Measurements from ENCODE around the gene RPS19BP1. TPM values are rescaled to one million over a fixed set of nuclear protein-coding genes. Genes with fewer than 3 reads are reported as not detected.
"Not testable (repeated sequence)": the region's sequence is repeated elsewhere in the genome, so short reads cannot be mapped to it uniquely, and the experiment has no call there.

The RPS19BP1 gene
- total RNA-seq, 1 donor from 2014 or later, result 43.7 TPM

DNA sequence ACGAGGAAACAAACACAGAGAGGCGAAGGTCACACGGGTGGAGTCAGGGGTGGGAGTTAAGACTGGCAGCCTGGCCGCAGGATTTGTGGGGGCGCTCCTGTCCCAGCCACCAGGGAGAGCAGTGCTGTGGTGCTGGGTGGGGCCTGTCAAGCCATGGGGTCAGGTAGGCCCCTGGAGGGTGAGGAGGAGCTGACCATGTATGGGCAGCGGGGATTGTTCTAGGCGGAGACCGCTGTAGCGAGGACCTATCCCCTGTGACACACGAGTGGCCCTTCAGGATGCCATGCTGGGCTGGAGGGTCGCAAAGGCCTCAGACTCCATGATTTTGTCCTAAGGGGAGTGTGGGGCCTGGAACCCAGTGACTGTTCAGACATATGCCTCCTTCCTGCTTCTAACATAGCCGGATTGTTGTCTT lies 1.6 kb upstream of the RPS19BP1 start:
- no peak for DNase-seq (ENCODE audit: low spot score)
- intact Hi-C loops (cut with DNase I), result loop anchor here (2.0 to 5.0 kb wide), 3 partner anchors 491 to 813 kb away; partner anchors contain the start of gene ADSL

DNA sequence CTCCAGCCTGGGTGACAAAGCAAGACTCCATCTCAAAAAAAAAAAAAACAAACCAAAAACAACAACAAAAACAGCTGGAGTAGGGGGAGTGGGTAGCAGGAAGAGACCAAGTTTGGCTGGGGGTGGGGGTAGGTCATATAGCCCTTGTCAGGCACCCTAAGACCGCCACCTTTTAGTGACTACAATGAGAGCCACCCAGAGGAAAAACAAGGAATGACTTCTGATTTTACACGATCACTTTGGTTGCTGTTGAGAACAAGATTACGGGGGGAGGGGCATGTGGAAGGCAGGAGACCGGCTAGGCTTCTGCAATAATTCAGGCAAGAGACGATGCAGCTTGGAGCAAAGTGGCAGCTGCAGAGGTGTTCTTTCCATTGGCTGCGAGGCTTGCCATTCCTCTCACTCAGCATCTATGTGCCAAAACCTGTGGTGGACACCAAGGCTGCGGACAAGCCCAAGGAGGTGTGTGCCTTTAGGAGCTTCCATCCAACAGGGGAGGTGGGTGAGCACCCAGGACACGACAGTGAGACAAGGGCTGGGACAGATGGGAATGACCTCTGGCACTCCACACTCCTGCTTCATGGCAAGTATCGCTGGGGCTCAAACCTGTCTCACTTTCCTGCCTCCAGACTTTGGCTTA lies 1.7 kb downstream of the RPS19BP1 start:
- intact Hi-C loops (cut with DNase I), result loop anchor here (5.0 kb wide), 1 partner anchor 816 kb away; the partner anchor contains the start of gene ADSL

DNA sequence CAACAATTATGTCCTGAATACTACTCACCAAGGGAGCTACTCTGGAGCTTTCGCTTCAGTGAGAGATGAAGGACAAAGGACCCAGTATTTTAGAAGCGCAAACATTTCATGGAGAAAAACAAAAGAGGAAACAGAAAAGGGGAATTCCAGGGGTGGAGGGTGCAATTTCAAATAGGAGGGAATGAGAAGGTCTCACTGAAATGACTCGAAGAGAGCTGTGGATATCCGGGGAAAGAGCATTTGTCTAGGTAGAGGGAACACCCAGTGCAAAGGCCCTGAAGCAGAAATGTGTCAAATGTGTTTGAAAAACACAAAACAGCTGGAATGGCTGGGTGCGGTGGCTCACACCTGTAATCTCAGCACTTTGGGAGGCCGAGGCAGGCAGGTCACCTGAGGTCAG lies 2.4 kb downstream of the RPS19BP1 start:
- DNase-seq (ENCODE audit: low spot score), result no peak
- intact Hi-C loops (cut with DNase I), result loop anchor here (5.0 kb wide), 1 partner anchor 817 kb away; the partner anchor contains the start of gene ADSL

More for the DNA sequence above, 1.7 kb downstream of the RPS19BP1 start:
- DNase-seq (ENCODE audit: low spot score), result no peak

DNA sequence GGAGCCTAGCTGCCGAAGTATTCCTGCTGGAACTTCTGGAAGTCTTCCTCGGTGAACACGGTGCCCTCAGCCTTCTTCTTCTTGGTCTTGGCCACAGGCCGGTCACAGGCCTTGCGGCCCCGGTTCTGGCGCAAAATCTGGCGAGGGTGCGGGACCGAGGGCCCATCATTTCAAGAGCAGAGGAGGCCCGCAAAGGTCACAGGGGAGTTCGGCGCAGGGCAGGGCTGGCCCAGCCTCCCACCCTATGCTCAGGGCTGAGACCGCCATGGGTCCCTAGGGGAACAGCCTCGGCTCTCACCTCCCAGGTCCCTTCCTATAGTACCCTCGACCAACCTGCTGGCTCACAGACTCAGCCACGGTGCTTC lies 3.1 kb downstream of the RPS19BP1 start:
- DNase-seq (ENCODE audit: low spot score), result no peak
- intact Hi-C loops (cut with DNase I), result loop anchor here (2.0 to 10.0 kb wide), 2 partner anchors 131 to 655 kb away; partner anchors contain the start of genes CBX6 and TAB1

DNA sequence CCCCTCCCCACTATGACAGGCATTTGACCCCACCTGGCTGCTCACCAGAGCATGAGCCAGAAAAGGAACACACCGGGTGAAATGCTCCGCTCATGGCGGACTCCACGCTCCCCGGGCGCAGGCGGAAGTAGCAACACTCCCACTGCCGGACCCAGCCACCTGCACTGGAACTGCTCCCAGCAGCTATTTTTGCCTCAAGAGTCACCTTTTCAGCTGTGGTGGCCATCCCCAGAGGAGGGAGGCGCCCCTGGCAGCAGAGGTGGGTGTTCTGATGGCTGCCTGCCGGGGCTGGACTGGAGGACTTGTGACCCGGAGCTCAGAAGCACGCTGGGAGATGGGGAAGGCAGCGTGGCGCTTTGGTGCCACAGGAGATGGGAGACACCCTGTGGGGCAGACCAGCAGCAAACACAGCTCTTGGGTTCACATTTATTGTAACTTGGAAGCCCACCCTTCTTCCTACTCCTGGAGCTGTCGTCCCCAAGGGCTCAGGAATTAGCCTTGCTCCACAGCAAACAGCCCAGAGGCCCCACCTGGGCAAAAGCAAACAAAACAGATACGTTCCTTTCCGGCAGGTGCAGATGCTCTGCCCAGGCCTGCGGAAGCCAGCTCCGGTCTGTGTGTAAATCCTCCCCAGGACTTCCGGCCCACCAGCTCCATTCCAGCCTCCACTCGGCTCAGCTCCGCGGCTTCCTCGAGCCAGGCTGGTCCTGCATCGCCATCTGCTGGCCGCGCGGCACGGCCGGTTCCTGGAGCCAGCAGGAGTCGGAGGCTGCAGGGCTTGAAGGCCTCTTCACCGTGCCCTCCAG lies 3.7 kb downstream of the RPS19BP1 start:
- intact Hi-C loops (cut with DNase I), result loop anchor here (2.0 to 10.0 kb wide), 2 partner anchors 130 to 654 kb away; partner anchors contain the start of genes CBX6 and TAB1
- peak; percentile 95 for DNase-seq (ENCODE audit: low spot score)

DNA sequence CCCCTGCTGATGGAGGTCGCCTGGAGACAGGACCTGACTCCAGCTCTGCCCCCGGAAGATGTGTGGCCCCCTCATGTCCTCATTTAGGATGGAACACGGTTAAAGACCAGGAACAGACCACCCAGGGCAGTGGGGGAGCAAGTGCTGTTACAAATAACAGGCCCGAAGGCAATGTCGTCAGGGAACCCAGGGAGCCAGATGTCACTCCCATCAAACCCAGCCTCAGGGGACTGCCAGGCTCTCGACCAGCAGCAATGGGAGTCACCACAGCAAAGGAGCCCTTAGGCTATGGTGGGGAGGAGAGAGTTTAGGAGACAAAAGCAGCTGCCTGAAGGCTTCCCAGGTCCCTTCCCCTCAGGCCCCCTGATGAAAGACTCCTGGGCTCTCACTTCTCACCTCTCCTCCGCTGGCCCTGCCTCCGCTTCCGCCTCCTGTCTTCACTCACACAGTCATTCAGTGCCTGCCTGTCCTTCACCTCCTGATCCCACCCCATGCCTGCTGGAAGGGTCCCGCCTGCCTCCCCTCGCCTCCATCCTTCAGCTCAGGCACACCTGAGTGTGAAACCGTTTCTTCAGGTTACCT lies 4.4 kb downstream of the RPS19BP1 start:
- DNase-seq (ENCODE audit: low spot score), result no peak
- intact Hi-C loops (cut with DNase I), result loop anchor here (2.0 to 10.0 kb wide), 2 partner anchors 129 to 653 kb away; partner anchors contain the start of genes CBX6 and TAB1

DNA sequence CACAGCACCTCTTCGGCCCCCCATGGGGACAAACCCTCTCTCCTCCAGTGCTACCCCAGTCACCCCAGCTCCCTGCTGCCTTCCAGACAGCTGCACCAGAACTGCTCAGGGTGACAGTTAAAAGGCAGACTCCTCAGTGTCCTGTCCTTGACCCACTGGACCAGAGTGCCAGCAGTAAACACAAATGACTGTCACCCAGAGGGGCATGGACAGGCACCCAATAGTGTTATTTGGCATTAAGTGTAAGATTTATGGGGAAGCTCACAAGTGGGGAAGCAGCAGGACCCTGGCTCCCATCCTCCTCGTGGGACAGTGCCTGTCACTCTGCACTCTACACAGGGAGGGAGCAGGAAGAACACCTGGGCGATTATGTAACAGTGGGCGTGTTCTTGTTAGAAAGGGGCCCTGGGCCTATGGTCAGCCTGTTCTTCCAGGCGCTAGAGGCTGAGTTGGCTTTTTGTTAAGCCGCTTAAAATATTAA lies 5.0 kb downstream of the RPS19BP1 start:
- intact Hi-C loops (cut with DNase I), result loop anchor here (10.0 kb wide), 1 partner anchor 653 kb away; the partner anchor contains the start of gene CBX6
- DNase-seq (ENCODE audit: low spot score), result no peak

DNA sequence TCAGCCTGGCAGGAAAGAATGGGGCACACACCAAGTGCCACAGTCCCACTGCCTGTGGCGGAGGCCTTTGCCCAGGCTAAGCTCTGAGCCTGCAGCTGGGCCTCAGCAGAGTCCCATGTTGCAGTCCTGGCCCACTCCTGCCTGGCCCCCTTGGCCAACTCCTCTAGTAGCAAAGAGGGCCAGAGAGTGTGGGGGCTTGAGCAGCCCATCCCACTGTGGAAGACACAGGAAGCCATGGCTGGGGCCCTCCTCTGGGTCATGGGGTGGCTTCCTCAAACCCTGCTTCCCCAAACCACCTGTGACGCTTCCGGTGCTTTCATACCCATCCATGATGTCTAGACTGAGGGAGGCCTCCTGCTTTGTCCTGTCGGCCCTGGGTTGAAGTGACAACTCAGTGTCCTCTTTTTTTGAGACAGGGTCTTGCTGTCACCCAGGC lies 5.8 kb downstream of the RPS19BP1 start:
- DNase-seq (ENCODE audit: low spot score), result no peak
- intact Hi-C loops (cut with DNase I), result loop anchor here (10.0 kb wide), 1 partner anchor 652 kb away; the partner anchor contains the start of gene CBX6

DNA sequence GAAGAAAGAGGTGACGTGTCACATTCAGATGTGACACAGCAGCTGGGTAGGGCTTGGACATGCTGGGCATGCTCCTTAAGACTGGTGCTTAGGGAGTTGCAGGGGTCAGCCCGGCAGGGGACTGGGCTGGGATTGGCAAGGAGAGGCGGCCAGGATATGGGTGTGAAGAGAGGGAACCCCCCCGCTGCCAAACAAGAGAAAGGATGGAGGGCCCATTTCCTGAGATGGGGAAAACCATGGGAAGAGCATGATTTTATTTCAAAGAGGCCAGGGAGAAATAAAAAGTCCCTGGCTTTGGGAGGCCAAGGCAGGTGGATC lies 6.9 kb downstream of the RPS19BP1 start:
- DNase-seq (ENCODE audit: low spot score), result no peak
- intact Hi-C loops (cut with DNase I), result loop anchor here (10.0 kb wide), 1 partner anchor 651 kb away; the partner anchor contains the start of gene CBX6

DNA sequence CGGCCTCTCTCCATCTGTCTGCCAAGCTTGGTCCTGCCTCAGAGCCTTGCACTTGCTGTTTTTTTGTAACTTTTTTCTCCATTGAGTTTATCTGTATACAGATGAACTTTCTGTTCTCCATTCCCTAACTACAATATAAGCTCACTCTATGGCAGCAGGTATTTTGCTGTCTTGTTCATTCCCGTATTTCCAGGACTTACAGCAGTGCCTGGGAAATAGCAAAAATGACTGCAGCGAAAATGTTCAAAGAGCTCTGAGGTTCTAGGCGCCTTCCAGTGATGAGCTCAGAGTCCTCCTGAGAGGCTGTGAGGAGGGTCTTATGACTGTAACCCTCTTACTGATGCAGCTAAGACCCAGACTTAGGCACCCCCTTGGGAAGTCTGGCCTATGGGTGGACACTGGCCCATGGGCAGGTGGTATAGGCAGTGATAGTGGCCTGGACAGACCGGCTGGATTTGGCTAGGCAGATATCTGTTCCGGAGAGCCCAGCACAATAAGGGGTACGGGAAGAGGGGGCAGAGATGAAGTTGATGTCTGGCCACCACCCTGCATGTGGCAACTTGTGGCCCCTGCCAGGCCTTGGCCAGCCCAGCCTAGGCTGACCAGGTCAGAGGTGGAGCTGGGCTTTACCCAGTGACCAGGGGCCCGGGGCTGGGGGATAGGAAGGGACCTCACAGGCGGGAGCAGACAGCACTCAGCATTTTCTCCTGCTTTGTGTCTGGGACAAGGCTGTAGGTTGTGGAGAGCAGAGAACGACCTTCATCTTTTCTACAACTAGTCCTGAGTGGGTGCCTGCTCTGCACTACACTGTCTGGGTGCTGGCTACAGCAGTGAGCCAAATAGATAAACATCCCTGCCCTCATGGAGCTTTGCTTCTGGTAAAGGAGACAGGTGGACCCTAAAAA lies 7.5 kb downstream of the RPS19BP1 start:
- intact Hi-C loops (cut with DNase I), result loop anchor here (5.0 to 10.0 kb wide), 2 partner anchors 208 to 650 kb away; partner anchors contain the start of genes CBX6 and RPL3
- DNase-seq (ENCODE audit: low spot score), result no peak

DNA sequence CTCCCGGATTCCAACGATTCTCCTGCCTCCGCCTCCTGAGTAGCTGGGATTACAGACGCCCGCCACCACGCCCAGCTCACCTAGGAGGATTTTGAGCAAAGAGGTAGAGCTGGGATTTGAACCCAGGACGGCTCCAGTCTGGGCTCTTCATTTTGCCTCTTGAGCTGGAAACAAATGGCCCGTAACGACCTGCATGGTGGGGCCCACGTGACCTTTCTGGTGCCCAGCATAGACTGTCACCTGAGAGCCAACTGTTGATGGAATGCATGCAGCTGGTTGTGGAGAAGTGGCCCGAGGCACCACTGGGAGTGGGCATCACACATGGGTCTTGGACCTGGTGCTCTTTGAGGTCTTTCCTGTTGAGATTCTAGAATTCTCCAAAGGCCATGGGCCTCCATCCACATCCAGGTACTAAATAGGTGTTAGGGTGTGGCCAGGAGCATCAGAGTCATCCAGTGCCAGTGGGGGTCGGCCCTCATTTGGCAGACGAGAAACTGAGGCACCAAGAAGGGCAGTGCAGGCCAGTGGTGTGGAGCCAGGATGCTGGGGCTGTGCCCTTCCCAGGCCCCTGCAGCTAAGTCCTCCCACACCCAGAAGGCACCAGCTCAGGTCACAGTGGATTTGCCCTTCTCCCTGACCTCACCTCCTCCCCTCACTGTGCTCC lies 8.3 kb downstream of the RPS19BP1 start:
- intact Hi-C loops (cut with DNase I), result loop anchor here (5.0 to 10.0 kb wide), 2 partner anchors 207 to 649 kb away; partner anchors contain the start of genes CBX6 and RPL3

DNA sequence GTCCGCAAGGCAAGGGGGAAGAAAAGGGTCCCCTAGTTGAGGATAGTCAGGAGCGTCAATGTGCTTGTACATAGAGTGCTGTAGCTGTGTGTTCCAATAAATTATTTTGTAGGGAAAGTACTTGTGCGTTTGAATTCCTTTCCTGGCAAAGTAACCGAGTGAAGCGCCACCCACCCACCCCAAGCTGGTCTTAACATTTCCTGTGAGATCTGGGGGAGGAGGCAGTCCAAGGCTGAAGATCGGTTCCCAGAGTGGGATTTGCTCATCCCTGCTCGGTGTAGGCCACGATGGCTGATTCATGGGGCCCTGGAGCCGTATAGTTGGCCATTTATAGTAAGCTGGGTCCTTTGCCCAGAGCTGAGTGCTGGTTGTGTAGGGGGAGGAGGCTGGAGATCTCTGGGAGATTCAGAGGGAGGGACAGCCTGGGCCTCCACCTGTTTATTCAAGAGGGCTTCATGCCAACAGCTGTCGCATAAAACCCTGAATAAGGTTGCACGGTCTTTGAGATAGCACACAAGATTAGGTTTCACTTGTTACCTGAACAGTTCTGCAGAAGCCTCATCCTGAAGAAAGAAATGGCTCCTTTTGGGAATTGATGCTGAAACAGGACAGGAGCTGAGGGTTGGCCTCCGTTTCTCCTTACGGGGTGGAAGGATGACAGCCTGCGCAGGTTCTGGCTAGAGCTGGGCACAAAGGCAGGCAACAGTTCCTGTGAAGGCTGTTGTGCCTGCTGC lies 9.8 kb downstream of the RPS19BP1 start:
- intact Hi-C loops (cut with DNase I), result loop anchor here (5.0 to 10.0 kb wide), 2 partner anchors 205 to 648 kb away; partner anchors contain the start of genes CBX6 and RPL3
- DNase-seq (ENCODE audit: low spot score), result no peak

More for the DNA sequence above, 8.3 kb downstream of the RPS19BP1 start:
- DNase-seq (ENCODE audit: low spot score), result no peak

DNA sequence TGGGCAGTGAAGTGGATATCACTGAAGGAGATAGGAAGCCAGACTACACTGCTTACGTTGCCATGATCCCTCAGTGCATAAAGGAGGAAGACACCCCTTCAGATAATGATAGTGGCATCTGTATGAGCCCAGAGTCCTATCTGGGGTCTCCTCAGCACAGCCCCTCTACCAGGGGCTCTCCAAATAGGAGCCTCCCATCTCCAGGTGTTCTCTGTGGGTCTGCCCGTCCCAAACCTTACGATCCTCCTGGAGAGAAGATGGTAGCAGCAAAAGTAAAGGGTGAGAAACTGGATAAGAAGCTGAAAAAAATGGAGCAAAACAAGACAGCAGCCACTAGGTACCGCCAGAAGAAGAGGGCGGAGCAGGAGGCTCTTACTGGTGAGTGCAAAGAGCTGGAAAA lies 10.5 kb downstream of the RPS19BP1 start:
- DNase-seq (ENCODE audit: low spot score), result not testable (repeated sequence)
- intact Hi-C loops (cut with DNase I), result loop anchor here (5.0 to 10.0 kb wide), 2 partner anchors 205 to 647 kb away; partner anchors contain the start of genes CBX6 and RPL3

DNA sequence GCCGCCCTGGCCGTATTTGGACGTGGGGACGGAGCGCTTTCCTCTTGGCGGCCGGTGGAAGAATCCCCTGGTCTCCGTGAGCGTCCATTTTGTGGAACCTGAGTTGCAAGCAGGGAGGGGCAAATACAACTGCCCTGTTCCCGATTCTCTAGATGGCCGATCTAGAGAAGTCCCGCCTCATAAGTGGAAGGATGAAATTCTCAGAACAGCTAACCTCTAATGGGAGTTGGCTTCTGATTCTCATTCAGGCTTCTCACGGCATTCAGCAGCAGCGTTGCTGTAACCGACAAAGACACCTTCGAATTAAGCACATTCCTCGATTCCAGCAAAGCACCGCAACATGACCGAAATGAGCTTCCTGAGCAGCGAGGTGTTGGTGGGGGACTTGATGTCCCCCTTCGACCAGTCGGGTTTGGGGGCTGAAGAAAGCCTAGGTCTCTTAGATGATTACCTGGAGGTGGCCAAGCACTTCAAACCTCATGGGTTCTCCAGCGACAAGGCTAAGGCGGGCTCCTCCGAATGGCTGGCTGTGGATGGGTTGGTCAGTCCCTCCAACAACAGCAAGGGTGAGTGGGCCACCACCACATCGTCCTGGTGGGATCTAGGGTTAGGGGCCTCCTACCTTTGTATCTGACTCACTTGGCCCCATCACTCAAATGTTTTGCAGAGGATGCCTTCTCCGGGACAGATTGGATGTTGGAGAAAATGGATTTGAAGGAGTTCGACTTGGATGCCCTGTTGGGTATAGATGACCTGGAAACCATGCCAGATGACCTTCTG lies 11.3 kb downstream of the RPS19BP1 start:
- DNase-seq (ENCODE audit: low spot score), result not testable (repeated sequence)
- intact Hi-C loops (cut with DNase I), result loop anchor here (5.0 to 10.0 kb wide), 2 partner anchors 204 to 646 kb away; partner anchors contain the start of genes CBX6 and RPL3

DNA sequence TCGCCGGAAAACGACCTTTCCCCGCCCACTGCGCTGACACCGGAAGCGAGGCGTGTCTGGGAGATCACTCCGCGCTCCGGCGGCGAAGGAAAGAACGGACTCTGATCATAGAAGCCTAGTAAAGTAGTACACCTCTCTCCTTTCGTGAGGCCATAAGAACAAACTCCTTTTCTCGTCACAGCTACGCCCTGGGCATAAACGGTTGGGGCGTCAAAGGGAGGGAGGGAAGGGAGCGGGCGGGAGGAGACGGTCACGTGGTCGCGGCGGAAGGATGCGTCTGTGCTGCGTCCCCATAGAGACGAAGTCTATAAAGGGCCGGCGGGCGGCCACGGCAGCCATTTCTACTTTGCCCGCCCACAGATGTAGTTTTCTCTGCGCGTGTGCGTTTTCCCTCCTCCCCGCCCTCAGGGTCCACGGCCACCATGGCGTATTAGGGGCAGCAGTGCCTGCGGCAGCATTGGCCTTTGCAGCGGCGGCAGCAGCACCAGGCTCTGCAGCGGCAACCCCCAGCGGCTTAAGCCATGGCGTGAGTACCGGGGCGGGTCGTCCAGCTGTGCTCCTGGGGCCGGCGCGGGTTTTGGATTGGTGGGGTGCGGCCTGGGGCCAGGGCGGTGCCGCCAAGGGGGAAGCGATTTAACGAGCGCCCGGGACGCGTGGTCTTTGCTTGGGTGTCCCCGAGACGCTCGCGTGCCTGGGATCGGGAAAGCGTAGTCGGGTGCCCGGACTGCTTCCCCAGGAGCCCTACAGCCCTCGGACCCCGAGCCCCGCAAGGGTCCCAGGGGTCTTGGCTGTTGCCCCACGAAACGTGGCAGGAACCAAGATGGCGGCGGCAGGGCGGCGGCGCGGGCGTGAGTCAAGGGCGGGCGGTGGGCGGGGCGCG lies 12.1 kb downstream of the RPS19BP1 start, which contains the start of gene ATF4:
ATF4 (plus strand) TSS at position 337 of the 880 bp plus-strand sequence. CDS start 884 bp downstream, outside the sequence.
- intact Hi-C loops (cut with DNase I), result loop anchor here (1.0 to 10.0 kb wide), 3 partner anchors 18 to 646 kb away; partner anchors contain the start of genes CBX6, MIEF1 and RPL3
- peak; percentile 94 for DNase-seq (ENCODE audit: low spot score)
